NCI-H2196 (cell line): ENCODE measurements around the gene SS18.

Source experiments
- DNase-seq: peaks from one replicate; lab custom pipeline; 2025; ENCODE audit not compliant: unreplicated experiment; lab: John Stamatoyannopoulos, UW

The SS18 gene

GRCh38 chr18:26003817-26004216 lies 86.6 kb downstream of the SS18 start:
- no peak for DNase-seq

- peak; percentile 13 for DNase-seq
Observed at GRCh38 chr18:26003356-26003755, 87.1 kb downstream of the SS18 start.

GRCh38 chr18:26002375-26002910 lies 88.0 kb downstream of the SS18 start:
- DNase-seq = no peak

- DNase-seq = no peak
Observed at GRCh38 chr18:25998461-25998860, 92.0 kb downstream of the SS18 start.

GRCh38 chr18:25992566-25992965 lies 97.8 kb downstream of the SS18 start:
- DNase-seq = no peak

GRCh38 chr18:25990473-25990872 lies 99.9 kb downstream of the SS18 start:
- DNase-seq = no peak

- DNase-seq = no peak
Observed at GRCh38 chr18:25985707-25986394, 104.6 kb downstream of the SS18 start.

- DNase-seq = no peak
Observed at GRCh38 chr18:25983730-25984129, 106.7 kb downstream of the SS18 start.

GRCh38 chr18:25982961-25983360 lies 107.5 kb downstream of the SS18 start:
- no peak for DNase-seq

GRCh38 chr18:25982153-25982552 lies 108.3 kb downstream of the SS18 start:
- DNase-seq = no peak

GRCh38 chr18:25979369-25980040 lies 110.9 kb downstream of the SS18 start:
- no peak for DNase-seq

GRCh38 chr18:25976554-25976953 lies 113.9 kb downstream of the SS18 start:
- DNase-seq = no peak

GRCh38 chr18:25974630-25975077 lies 115.8 kb downstream of the SS18 start:
- DNase-seq = no peak
